K562 (cell line): ENCODE data around the gene ANKS1A. TPM values are rescaled to one million over a fixed set of nuclear protein-coding genes. Genes with fewer than 3 reads are reported as not detected.

Source experiments
- ATAC-seq: fragments of 200-7000 bp; cut with Tn5 transposase; 3 replicates; pipeline ENCODE4 v1.9.1; 2020; ENCODE audit warnings: moderate library complexity
- BruUV-seq: library from RNA; stranded (reverse); fragments of 400-500 nt; replicated peaks from 2 replicates; lab custom pipeline; 2021; lab: Mats Ljungman, UMichigan
- CTCF ChIA-PET: fragments of 300-600 bp; formaldehyde crosslinking; extraction: SDS; loops from one replicate; lab custom pipeline; 2021; ENCODE audit warnings: low intra/inter-chr PET ratio; lab: Yijun Ruan, JAX
- POLR2A ChIA-PET: fragments of 300-600, 350-650 bp; sonication (Branson Sonifier 250); formaldehyde crosslinking; extraction: SDS; loops from one replicate; lab custom pipeline; 2021; ENCODE audit warnings: antibody characterized with exemption, inconsistent platforms; lab: Yijun Ruan, JAX
- DNase-seq, 4 experiments: peaks; one replicate each; pipeline versions ENCODE4 v3.0.0 to v3.0.0-alpha.2; 2011 to 2018; ENCODE audit warnings: low spot score in 3 of 4, mixed read lengths in 3 of 4; ENCODE audit errors: extremely low read depth in 1 of 4
- FAIRE-seq: peaks from 2 replicates; lab custom pipeline; 2011; peaks lifted over from hg19 to GRCh38; lab: Jason Lieb, UNC
- H2AFZ ChIP-seq: 2 replicates; pipeline ENCODE4 v1.6.0; 2011; ENCODE audit warnings: low read depth, low read length, control low read depth, inconsistent platforms
- H3K27ac ChIP-seq: fragments of 200-600 bp; 3 replicates; pipeline ENCODE4 v1.8.0; 2011; ENCODE audit warnings: low read depth, mild to moderate bottlenecking, control low read depth, inconsistent platforms, low read length, moderate library complexity, mixed read lengths; ENCODE audit errors: extremely low read depth
- H3K27me3 ChIP-seq, 2 experiments: fragments of 300-600 bp in 1 of 2; 2 replicates in 1 of 2; 3 replicates in 1 of 2; pipeline versions ENCODE4 v1.6.0 to v1.8.0; 2011; ENCODE audit warnings: inconsistent platforms in 2 of 2, low read length in 2 of 2, mild to moderate bottlenecking in 1 of 2, mixed read lengths in 1 of 2, moderate library complexity in 1 of 2; ENCODE audit not compliant: control insufficient read depth in 2 of 2, insufficient read depth in 2 of 2
- H3K36me3 ChIP-seq: fragments of 300-600 bp; 3 replicates; pipeline ENCODE4 v1.8.0; 2011; ENCODE audit warnings: mild to moderate bottlenecking, low read length, inconsistent platforms; ENCODE audit not compliant: control insufficient read depth, insufficient read depth
- H3K4me1 ChIP-seq, 2 experiments: fragments of 200-600 bp in 1 of 2; replicated peaks in 1 of 2; 2 replicates in 1 of 2; 3 replicates in 1 of 2; pipeline versions ENCODE4 v1.5.1 to v1.8.0; 2011; ENCODE audit warnings: inconsistent platforms in 2 of 2, low read length in 2 of 2, mild to moderate bottlenecking in 1 of 2, mixed read lengths in 1 of 2, moderate library complexity in 1 of 2; ENCODE audit not compliant: control insufficient read depth in 2 of 2, insufficient read depth in 2 of 2
- H3K4me2 ChIP-seq: 2 replicates; pipeline ENCODE4 v1.6.1; 2011; ENCODE audit warnings: low read length, control low read depth, inconsistent platforms, mixed read lengths; ENCODE audit not compliant: insufficient read depth
- H3K4me3 ChIP-seq: fragments of 200-600 bp; sonication (generic), shearing (Covaris generic); 2 replicates; pipeline ENCODE4 v1.5.1; 2016; ENCODE audit warnings: control low read depth, inconsistent platforms
- H3K79me2 ChIP-seq: fragments of 200-600 bp; 3 replicates; pipeline ENCODE4 v1.8.0; 2011; ENCODE audit warnings: low read length, inconsistent platforms; ENCODE audit not compliant: control insufficient read depth, insufficient read depth
- H3K9ac ChIP-seq, 2 experiments: 2 replicates each; pipeline versions ENCODE4 v1.6.0 to v1.6.1; 2011; ENCODE audit warnings: low read depth in 2 of 2, low read length in 2 of 2, control low read depth in 1 of 2, inconsistent platforms in 1 of 2, mild to moderate bottlenecking in 1 of 2, mixed read lengths in 1 of 2; ENCODE audit not compliant: insufficient read depth in 1 of 2
- H3K9me1 ChIP-seq: one replicate; pipeline ENCODE4 v1.6.0; 2011; ENCODE audit warnings: inconsistent platforms, mild to moderate bottlenecking, low read length, moderate library complexity; ENCODE audit not compliant: control insufficient read depth, insufficient read depth
- H3K9me3 ChIP-seq: replicated peaks from 2 replicates; pipeline ENCODE4 v1.5.1; 2011; ENCODE audit warnings: low read depth, low read length, inconsistent platforms; ENCODE audit not compliant: control insufficient read depth, insufficient read depth
- H4K20me1 ChIP-seq: replicated peaks from 2 replicates; pipeline ENCODE4 v1.6.1; 2011; ENCODE audit warnings: low read length, inconsistent platforms, mixed read lengths; ENCODE audit not compliant: control insufficient read depth, insufficient read depth
- E2F8 ChIP-seq: fragments of 450-650 bp; IDR thresholded peaks from 2 replicates; pipeline ENCODE4 v1.7.1; 2018; ENCODE audit warnings: mild to moderate bottlenecking, low read depth; ENCODE audit not compliant: partially characterized antibody
- ELF4 ChIP-seq: fragments of 450-650 bp; formaldehyde crosslinking; IDR thresholded peaks from 2 replicates; pipeline ENCODE4 v1.4.0; 2022; ENCODE audit warnings: missing genetic modification characterization
- THAP7 ChIP-seq: fragments of 250-450 bp; sonication (Bioruptor Pico); IDR thresholded peaks from 2 replicates; pipeline ENCODE4 v1.5.0; 2021
- TRIM24 ChIP-seq, 2 experiments: fragments of 450-650 bp; IDR thresholded peaks; 2 replicates each; pipeline ENCODE4 v1.6.1; 2016
- ZKSCAN1 ChIP-seq: fragments of 150-350 bp; IDR thresholded peaks from 2 replicates; pipeline ENCODE4 v1.6.1; 2016; ENCODE audit warnings: low read depth, low read length
- WGBS: fragments of 100-300 bp; shearing (Covaris generic); methylation state at CpG from one replicate; pipeline ENCODE4 v1.1.6; 2016; ENCODE audit warnings: low coverage, mixed read lengths; ENCODE audit not compliant: insufficient coverage; ENCODE audit errors: missing lambda C conversion rate; 5-methylcytosine and 5-hydroxymethylcytosine counted together
- in situ Hi-C: fragments of 300-500 bp; cut with MboI; formaldehyde crosslinking; loops from 4 replicates; pipeline ENCODE4 v1.15.0; 2018; ENCODE audit warnings: inconsistent platforms, mixed read lengths
- intact Hi-C: fragments of 100-400 bp; cut with micrococcal nuclease; formaldehyde crosslinking; loops from 2 replicates; pipeline ENCODE4 v1.14.2; 2022
- polyA plus RNA-seq, 8 experiments: library from polyadenylated mRNA; depleted of rRNA in 4 of 8; stranded (reverse) in 5 of 8; unstranded in 3 of 8; fragments of >200 nt; fragmentation: Nextera tagmentation in 2 of 8; fragmentation: Illumina TruSeq in 1 of 8; extraction: Ambion mirVana in 2 of 8; extraction: Trizol in 1 of 8; gene quantifications; 2 replicates each; pipeline versions ENCODE4 v1.2.1 to v1.2.3, GENCODE V29; 2011 to 2014; ENCODE audit warnings: inconsistent platforms in 1 of 8, missing spikeins in 1 of 8
- total RNA-seq, 7 experiments: library from RNA; depleted of rRNA in 6 of 7; stranded (reverse); fragments of >200 nt in 6 of 7; fragmentation: Illumina TruSeq in 2 of 7; extraction: Trizol in 2 of 7; gene quantifications; 2 replicates each; pipeline versions ENCODE4 v1.2.1 to v1.2.3, GENCODE V29; 2011 to 2021; ENCODE audit warnings: low replicate concordance in 1 of 7
- TF ChIP-seq, protein P1 (sequence below): fragments of 450-650 bp; IDR thresholded peaks from 2 replicates; pipeline ENCODE4 v1.6.1; 2016; ENCODE audit warnings: antibody characterized with exemption
- TF ChIP-seq, protein P2 (sequence below): fragments of 250-450 bp; sonication (Bioruptor Pico); IDR thresholded peaks from 2 replicates; pipeline ENCODE4 v1.8.0; 2021; ENCODE audit warnings: mild to moderate bottlenecking, moderate library complexity

The ANKS1A gene
- total and polyA plus RNA-seq, 9 of the 15 experiments (the other 6 are each of a cell fraction or from before 2014, with no cell fraction given): 1.1 to 13.8 (median 5.3) TPM

- ATAC-seq: no peak
- ChIA-PET POLR2A (interaction anchor here (1.0 kb wide), 2 partner anchors 8 to 37 kb away, joined by 3 to 4 read pairs; no protein-coding TSS in a partner anchor), CTCF (no interaction called here)
- WGBS: 81% methylated on average over 19 of the region's 19 CpGs
- BruUV-seq: TSS peak; percentile 34
- Histone ChIP-seq H2AFZ (no peak overlapping the region), H3K4me1 (no peaks in the 10 kb centered on the region), H3K79me2 (no peaks in the 10 kb centered on the region), H3K9me3 (no peaks in the 10 kb centered on the region), H3K9me1 (no peaks in the 10 kb centered on the region), H3K27ac (no peak overlapping the region), H3K9ac (no peak overlapping the region), H3K36me3 (peaks cover 4% of the 10 kb centered on the region; the same call in 1 of the 3 replicates), H3K4me3 (no peak overlapping the region), H4K20me1 (no peaks in the 10 kb centered on the region), H3K4me2 (no peak overlapping the region), H3K27me3 (peaks cover 0 to 6% of the 10 kb centered on the region in 2 experiments; a peak in 1 of 5 replicates)
- in situ Hi-C loops: no loop called here
- DNase-seq: no peak
- TF ChIP-seq THAP7 (CRISPR knock-in tag) (no peak), TRIM24 (IDR thresholded peaks at IDR 0.05) (no peak), E2F8 (no peak), ZKSCAN1 (no peak), ELF4 (no peak)
- TF ChIP-seq, protein P1, sequence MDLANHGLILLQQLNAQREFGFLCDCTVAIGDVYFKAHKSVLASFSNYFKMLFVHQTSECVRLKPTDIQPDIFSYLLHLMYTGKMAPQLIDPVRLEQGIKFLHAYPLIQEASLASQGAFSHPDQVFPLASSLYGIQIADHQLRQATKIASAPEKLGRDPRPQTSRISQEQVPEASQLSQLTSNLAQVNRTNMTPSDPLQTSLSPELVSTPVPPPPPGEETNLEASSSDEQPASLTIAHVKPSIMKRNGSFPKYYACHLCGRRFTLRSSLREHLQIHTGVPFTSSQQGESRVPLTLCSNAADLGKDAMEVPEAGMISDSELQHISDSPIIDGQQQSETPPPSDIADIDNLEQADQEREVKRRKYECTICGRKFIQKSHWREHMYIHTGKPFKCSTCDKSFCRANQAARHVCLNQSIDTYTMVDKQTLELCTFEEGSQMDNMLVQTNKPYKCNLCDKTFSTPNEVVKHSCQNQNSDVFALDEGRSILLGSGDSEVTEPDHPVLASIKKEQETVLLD: no peak
- TF ChIP-seq, protein P2, sequence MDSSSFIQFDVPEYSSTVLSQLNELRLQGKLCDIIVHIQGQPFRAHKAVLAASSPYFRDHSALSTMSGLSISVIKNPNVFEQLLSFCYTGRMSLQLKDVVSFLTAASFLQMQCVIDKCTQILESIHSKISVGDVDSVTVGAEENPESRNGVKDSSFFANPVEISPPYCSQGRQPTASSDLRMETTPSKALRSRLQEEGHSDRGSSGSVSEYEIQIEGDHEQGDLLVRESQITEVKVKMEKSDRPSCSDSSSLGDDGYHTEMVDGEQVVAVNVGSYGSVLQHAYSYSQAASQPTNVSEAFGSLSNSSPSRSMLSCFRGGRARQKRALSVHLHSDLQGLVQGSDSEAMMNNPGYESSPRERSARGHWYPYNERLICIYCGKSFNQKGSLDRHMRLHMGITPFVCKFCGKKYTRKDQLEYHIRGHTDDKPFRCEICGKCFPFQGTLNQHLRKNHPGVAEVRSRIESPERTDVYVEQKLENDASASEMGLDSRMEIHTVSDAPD (CRISPR knock-in tag): no peak
- intact Hi-C loops: no loop called here
- FAIRE-seq: no peak
These were observed 200.3 kb downstream of the ANKS1A start for GRCh38 chr6:35089216-35089934.
